Activated T-cell treated with anti-CD3 and anti-CD28 coated beads, Interleukin-2, amount 50 U/mL, for 72 hours (primary cell): ENCODE results near the gene BBS1. TPM values are rescaled to one million over a fixed set of nuclear protein-coding genes. Genes with fewer than 3 reads are reported as not detected.
A peak's percentile ranks its signal among the peaks of the same experiment; 100 is the strongest.

ENCODE experiments used
- ATAC-seq, 2 donors: fragments of 150-1000 bp; cut with Tn5 transposase; replicated peaks in 1 of 2; 2 replicates each; pipeline ENCODE4 v1.10.0; 2021; ENCODE audit warnings: moderate library complexity in 2 of 2, mild to moderate bottlenecking in 1 of 2
- DNase-seq, 2 donors: peaks; one replicate each; pipeline ENCODE4 v3.0.0; 2021 to 2022; ENCODE audit warnings: mixed read lengths in 1 of 2
- H3K27ac Mint-ChIP-seq: one replicate; pipeline ENCODE4 v1.8.0; 2022; ENCODE audit warnings: mild to moderate bottlenecking, moderate library complexity, mixed read lengths
- H3K27me3 Mint-ChIP-seq: one replicate; pipeline ENCODE4 v1.8.0; 2022; ENCODE audit warnings: low read depth, mixed read lengths
- H3K36me3 Mint-ChIP-seq, 2 donors: one replicate each; pipeline ENCODE4 v1.8.0; 2022; ENCODE audit warnings: mixed read lengths in 2 of 2, mild to moderate bottlenecking in 1 of 2; ENCODE audit not compliant: insufficient read depth in 2 of 2
- H3K4me1 Mint-ChIP-seq: one replicate; pipeline ENCODE4 v1.8.0; 2022; ENCODE audit warnings: low read depth, mixed read lengths
- H3K4me3 Mint-ChIP-seq, 2 donors: one replicate each; pipeline ENCODE4 v1.8.0; 2022; ENCODE audit warnings: mild to moderate bottlenecking in 2 of 2, mixed read lengths in 2 of 2, moderate library complexity in 2 of 2
- H3K9me3 Mint-ChIP-seq, 2 donors: one replicate each; pipeline ENCODE4 v1.8.0; 2022; ENCODE audit warnings: mixed read lengths in 2 of 2
- total RNA-seq, 2 donors: library from RNA; stranded (reverse); gene quantifications; one replicate each; pipeline ENCODE4 v1.2.3, GENCODE V29; 2022

BBS1 gene
- total RNA-seq, 2 donors from 2014 or later, result 18.1 to 18.8 TPM

DNA sequence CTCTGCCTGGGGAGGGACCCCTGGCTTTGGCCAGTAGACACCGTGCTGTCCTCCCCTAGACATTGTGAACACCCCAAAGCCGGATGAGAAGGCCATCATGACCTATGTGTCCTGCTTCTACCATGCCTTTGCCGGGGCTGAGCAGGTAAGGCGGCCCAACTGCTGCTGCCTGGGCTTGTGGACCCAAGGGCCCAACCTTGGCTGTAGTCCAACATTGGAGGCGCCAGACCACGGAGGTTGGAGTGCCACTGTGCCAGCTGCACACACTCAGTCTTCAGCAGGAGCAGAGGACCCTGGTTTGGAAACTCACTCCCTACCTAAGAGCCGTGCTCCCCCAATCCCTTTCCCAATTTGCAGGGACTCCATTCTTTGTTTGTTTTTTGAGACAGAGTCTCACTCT lies 45.7 kb downstream of the BBS1 start:
- DNase-seq (no peak), ATAC-seq (no peak)
- peaks cover 13% of the 10 kb centered on the region for H3K27me3 Mint-ChIP-seq
- H3K4me3 Mint-ChIP-seq, result no peak overlapping the region
- no peaks in the 10 kb centered on the region for H3K36me3 Mint-ChIP-seq
- H3K9me3 Mint-ChIP-seq, result no peaks in the 10 kb centered on the region
- H3K27ac Mint-ChIP-seq, result no peak overlapping the region
- peaks cover 6% of the 10 kb centered on the region for H3K4me1 Mint-ChIP-seq

DNA sequence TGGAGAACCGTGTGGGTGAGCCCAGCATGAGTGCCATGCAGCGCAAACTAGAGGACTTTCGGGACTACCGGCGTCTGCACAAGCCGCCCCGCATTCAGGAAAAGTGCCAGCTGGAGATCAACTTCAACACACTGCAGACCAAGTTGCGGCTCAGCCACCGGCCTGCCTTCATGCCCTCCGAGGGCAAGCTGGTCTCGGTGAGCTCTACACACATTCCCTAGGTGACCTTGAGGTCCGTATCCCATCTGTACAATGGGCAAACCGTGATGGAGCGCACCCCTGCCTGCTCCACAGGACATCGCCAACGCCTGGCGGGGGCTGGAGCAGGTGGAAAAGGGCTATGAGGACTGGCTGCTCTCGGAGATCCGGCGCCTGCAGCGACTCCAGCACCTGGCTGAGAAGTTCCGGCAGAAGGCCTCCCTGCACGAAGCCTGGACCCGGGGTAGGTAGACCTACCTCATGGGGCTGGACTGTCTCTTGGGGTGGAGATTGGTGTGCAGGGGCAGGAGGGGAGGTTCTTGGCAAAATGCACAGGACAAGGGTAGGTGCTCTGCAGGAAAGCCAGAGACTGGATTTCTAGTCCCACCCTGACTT lies 47.4 kb downstream of the BBS1 start:
- H3K4me3 Mint-ChIP-seq, result no peak overlapping the region
- peaks cover 13% of the 10 kb centered on the region for H3K27me3 Mint-ChIP-seq
- peaks cover 6% of the 10 kb centered on the region for H3K4me1 Mint-ChIP-seq
- H3K9me3 Mint-ChIP-seq, result no peaks in the 10 kb centered on the region
- H3K27ac Mint-ChIP-seq, result no peak overlapping the region
- no peaks in the 10 kb centered on the region for H3K36me3 Mint-ChIP-seq
- no peak for ATAC-seq
- no peak for DNase-seq

DNA sequence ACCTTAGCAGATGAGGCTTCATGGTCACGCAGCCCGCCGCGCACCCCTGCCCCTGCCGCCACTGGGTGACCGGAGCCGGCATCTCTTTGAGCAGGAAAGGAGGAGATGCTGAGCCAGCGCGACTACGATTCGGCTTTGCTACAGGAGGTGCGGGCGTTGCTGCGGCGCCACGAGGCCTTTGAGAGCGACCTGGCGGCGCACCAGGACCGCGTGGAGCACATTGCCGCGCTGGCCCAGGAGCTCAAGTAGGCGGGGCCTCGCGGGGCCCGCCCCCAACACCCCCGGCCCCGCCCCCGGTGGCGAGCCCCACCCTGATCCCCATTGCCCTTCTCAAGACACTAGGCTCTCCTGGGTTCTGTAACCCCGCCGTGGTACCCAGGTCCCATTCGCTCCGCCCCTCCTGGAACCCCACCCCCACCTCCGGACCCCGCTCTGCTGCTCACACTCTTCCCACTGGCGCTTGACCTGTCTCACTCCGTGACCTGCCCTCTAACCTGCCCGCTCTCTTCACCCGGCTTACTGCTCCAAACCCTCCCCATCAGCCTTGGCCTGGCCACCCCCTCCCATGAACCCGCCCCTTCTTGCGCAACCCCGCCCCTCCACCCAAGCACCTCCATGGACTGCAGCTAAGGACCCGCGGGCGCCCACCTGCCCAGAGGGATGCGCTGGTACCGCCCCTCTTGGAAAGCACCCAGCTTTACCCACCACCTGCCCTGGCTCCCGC lies 48.9 kb downstream of the BBS1 start:
- Mint-ChIP-seq H3K4me3 (peak overlapping the region in 1 of 2 donors; percentile 40), H3K36me3 (no peaks in the 10 kb centered on the region), H3K27me3 (peaks cover 13% of the 10 kb centered on the region), H3K4me1 (peaks cover 6% of the 10 kb centered on the region), H3K9me3 (no peaks in the 10 kb centered on the region), H3K27ac (no peak overlapping the region)
- DNase-seq (peak in 1 of 2 donors; percentile 12), ATAC-seq (peak; percentile 55)

DNA sequence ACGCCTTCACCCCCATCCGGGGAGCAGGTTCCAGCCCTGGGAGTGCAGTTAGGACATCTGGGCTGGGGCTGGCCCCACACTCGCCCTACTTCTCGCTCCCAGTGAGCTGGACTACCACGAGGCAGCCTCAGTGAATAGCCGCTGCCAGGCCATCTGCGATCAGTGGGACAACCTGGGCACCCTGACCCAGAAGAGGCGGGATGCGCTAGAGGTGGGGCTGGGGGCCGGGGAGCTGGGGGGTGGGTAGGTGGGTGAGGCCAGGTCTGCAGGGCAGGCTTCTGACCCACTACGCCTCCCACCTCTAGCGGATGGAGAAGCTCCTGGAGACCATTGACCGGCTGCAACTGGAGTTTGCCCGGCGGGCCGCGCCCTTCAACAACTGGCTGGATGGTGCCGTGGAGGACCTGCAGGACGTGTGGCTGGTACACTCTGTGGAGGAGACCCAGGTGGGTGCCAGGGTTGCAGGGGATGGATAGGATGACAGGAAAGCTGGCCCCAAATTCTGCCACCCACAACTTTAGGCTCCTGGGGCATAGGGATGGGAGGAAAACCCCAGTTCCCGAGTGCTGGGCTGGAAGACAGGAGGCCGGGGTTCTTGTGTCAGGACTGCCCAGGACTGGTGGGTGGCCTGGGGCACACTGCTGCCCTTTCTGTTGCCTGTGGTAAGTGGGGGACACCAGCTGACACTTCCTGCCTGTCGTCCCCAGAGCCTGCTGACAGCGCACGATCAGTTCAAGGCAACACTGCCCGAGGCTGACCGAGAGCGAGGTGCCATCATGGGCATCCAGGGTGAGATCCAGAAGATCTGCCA lies 49.6 kb downstream of the BBS1 start:
- no peaks in the 10 kb centered on the region for H3K9me3 Mint-ChIP-seq
- H3K36me3 Mint-ChIP-seq, result no peaks in the 10 kb centered on the region
- H3K4me1 Mint-ChIP-seq, result peaks cover 6% of the 10 kb centered on the region
- H3K27ac Mint-ChIP-seq, result no peak overlapping the region
- DNase-seq (no peak), ATAC-seq (no peak)
- no peak overlapping the region for H3K4me3 Mint-ChIP-seq
- peaks cover 13% of the 10 kb centered on the region for H3K27me3 Mint-ChIP-seq

DNA sequence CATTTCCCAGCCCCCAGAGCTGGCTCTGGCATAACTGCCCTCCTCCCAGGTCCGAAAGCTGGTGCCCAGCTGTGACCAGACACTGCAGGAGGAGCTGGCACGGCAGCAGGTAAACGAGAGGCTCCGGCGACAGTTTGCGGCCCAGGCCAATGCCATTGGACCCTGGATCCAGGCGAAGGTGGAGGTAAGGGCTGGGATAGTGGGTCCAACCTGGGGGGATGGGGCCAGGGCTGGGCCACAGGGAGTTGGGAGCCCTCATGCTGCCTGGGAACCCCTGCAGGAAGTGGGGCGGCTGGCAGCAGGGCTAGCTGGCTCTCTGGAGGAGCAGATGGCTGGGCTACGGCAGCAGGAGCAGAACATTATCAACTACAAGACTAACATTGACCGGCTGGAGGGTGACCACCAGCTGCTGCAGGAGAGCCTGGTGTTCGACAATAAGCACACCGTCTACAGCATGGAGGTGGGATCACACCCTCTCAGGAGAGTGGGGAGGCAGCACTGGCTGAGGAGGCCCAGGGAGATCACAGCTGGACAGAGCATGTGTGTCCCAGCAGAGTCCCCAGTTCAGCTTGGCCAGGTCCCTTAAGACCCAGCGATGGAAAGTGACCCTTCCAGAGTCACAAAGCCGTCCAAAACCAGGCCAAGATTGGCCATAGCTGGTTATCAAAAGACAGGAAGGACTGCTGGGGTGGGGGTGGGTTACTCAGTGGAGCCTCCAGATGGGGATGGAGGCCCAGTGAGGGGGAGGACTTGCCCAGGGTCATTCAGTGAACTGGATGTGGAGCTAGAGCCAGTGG lies 50.9 kb downstream of the BBS1 start:
- Mint-ChIP-seq H3K27me3 (peaks cover 17% of the 10 kb centered on the region), H3K9me3 (no peaks in the 10 kb centered on the region), H3K36me3 (peaks cover 0 to 1% of the 10 kb centered on the region in 2 donors), H3K27ac (no peak overlapping the region), H3K4me1 (peaks cover 6% of the 10 kb centered on the region), H3K4me3 (no peak overlapping the region)
- ATAC-seq, result no peak
- no peak for DNase-seq

DNA sequence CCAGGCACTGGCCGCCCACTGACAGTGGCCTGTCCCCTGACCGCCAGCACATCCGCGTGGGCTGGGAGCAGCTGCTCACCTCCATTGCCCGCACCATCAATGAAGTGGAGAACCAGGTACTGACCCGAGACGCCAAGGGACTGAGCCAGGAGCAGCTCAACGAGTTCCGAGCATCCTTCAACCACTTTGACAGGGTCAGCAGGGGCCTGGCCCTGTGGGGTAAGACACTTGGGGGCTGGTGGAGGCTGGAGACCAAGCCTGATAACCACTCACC lies 51.5 kb downstream of the BBS1 start:
- Mint-ChIP-seq H3K4me1 (peaks cover 6% of the 10 kb centered on the region), H3K4me3 (no peak overlapping the region), H3K27me3 (peaks cover 17% of the 10 kb centered on the region), H3K27ac (no peak overlapping the region), H3K9me3 (no peaks in the 10 kb centered on the region), H3K36me3 (peaks cover 0 to 1% of the 10 kb centered on the region in 2 donors)
- no peak for DNase-seq
- no peak for ATAC-seq

DNA sequence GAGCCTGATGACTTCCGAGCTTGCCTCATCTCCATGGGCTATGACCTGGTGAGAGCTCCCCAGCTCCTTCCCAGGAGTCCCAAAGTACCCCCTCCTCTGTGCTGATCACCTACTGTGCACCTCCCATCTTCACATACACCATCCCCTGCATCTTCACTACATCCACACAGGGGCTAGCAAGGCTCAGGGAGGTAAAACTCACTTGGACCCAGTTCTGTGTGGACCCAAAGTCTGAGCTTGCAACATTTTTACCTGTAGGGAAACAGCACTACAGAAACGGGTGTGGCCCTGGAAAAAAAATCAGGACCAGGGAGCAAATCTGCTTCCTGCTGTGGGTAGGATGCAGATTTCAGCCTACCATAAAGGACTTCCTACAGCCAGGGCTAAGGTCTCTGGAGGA lies 51.8 kb downstream of the BBS1 start:
- ATAC-seq (no peak), DNase-seq (no peak)
- Mint-ChIP-seq H3K9me3 (no peaks in the 10 kb centered on the region), H3K4me1 (peaks cover 6% of the 10 kb centered on the region), H3K27me3 (peaks cover 16% of the 10 kb centered on the region), H3K4me3 (no peak overlapping the region), H3K36me3 (peaks cover 0 to 1% of the 10 kb centered on the region in 2 donors), H3K27ac (no peak overlapping the region)

DNA sequence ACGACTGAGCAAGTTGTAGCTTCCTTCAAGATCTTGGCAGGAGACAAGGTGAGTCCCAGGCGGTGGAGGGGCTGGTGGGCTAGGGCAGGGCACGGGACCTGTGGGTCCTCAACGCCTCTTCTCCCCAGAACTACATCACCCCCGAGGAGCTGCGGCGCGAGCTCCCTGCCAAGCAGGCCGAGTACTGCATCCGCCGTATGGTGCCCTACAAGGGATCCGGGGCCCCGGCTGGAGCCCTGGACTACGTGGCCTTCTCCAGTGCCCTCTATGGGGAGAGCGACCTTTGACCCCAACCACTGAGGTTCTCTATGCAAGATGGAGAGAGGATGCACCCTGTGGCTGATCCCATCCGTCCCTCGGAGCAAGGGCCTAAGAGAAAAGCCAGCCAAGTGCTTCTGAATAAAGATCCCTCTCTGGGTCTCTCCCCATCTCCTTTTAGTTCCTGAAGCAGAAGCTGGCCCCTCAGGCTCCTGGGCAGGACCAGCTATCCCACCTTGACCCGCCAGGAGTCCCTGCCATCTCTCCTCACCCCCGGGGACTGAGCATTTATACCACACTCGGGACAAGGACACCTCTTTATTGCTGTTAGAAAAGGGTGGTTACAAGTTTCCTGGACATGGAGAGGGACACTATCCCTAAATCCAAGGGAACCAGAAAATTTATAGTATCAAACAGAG lies 52.6 kb downstream of the BBS1 start:
- no peak for ATAC-seq
- no peaks in the 10 kb centered on the region for H3K9me3 Mint-ChIP-seq
- H3K27me3 Mint-ChIP-seq, result peaks cover 11% of the 10 kb centered on the region
- DNase-seq, result no peak
- H3K36me3 Mint-ChIP-seq, result peaks cover 0 to 1% of the 10 kb centered on the region in 2 donors
- no peak overlapping the region for H3K27ac Mint-ChIP-seq
- H3K4me3 Mint-ChIP-seq, result no peak overlapping the region
- H3K4me1 Mint-ChIP-seq, result peaks cover 6% of the 10 kb centered on the region

DNA sequence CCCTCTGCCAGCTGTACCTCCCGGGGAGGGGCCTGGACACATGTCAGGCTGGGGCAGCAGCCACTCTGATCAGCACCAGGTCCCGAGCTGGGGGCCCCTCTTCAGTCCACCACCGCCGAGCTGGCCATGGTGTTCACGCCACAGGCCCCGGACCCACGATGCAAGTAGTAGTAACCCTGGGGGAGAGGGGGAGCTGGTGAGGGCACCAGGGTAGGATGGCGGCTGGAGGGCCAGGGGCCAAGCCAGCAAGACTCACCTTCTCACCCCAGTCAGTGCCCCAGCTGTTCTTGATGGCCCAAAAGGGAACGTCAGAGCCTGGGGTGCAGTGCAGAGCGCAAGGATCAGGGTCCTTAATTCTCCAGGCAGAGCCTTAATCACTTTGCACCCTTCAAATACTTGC lies 53.4 kb downstream of the BBS1 start:
- Mint-ChIP-seq H3K27me3 (peaks cover 5% of the 10 kb centered on the region), H3K27ac (no peak overlapping the region), H3K4me1 (peaks cover 8% of the 10 kb centered on the region), H3K36me3 (peaks cover 0 to 1% of the 10 kb centered on the region in 2 donors), H3K9me3 (no peaks in the 10 kb centered on the region), H3K4me3 (no peak overlapping the region)
- DNase-seq (no peak), ATAC-seq (no peak)

DNA sequence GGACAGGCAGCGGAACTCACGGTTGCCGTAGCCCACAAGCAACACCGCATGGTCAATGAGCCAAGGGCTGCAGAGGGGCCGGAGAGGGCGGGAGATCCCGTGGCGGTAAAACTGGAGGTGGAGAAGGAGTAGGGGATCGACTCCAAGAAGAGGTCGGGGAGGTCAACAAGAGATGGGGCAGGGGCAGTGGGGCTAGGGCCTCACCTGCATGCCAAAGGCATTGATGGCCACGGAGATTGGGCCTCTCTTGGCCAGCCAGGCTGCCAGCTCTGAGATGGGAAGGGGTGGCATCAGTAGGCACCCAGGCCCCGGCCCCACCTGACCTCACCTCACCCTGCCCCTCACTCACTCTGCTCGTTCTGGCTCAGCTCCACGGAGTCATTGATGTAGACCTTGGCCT lies 54.1 kb downstream of the BBS1 start:
- Mint-ChIP-seq H3K27me3 (peaks cover 4% of the 10 kb centered on the region), H3K4me3 (no peak overlapping the region), H3K36me3 (peaks cover 0 to 1% of the 10 kb centered on the region in 2 donors), H3K27ac (no peak overlapping the region), H3K4me1 (peaks cover 5% of the 10 kb centered on the region), H3K9me3 (no peaks in the 10 kb centered on the region)
- no peak for DNase-seq
- no peak for ATAC-seq

DNA sequence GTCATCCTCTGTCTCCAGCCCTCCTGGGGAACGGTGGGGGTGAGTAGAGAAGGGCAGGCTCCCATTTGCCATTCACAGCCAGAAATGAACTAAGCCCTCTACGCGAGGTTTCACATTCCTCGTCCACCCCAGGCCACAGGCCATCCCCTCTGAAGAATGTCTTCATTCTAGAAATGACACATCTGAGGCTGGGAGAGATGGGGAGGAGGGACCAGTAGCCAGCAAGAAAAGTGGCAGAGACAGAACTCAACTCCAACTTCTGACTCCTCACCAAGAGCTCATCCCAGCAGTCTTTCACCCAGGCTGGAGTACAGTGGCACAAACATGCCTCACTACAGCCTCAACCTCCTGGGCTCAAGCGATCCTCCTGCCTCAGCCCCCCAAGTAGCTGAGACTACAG lies 54.5 kb downstream of the BBS1 start:
- Mint-ChIP-seq H3K36me3 (peaks cover 0 to 1% of the 10 kb centered on the region in 2 donors), H3K4me3 (no peak overlapping the region), H3K9me3 (no peaks in the 10 kb centered on the region), H3K27me3 (peaks cover 4% of the 10 kb centered on the region), H3K4me1 (peaks cover 5% of the 10 kb centered on the region), H3K27ac (no peak overlapping the region)
- DNase-seq, result no peak
- ATAC-seq, result no peak

DNA sequence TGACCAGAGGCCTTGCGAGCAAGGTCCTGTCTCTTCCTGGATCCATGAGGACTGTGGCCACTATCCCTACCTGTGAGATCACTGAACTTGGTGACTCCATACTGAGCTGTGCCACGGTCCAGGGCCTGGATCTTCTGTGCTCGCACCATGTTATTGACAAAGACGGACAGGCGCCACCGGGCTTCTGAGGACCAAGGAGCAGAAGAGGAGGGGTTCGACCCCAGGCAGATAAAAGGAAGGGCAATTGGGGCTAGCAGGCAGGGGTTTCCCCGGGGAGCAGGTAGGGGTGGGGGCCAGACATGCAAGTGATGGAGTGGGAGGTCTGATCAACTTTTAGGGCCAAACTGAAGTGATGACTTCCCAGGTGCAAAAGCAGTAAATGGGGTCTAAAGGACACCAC lies 55.8 kb downstream of the BBS1 start:
- peaks cover 0 to 1% of the 10 kb centered on the region in 2 donors for H3K36me3 Mint-ChIP-seq
- H3K4me1 Mint-ChIP-seq, result peaks cover 5% of the 10 kb centered on the region
- H3K27ac Mint-ChIP-seq, result no peak overlapping the region
- H3K27me3 Mint-ChIP-seq, result peaks cover 4% of the 10 kb centered on the region
- no peak overlapping the region for H3K4me3 Mint-ChIP-seq
- DNase-seq (no peak), ATAC-seq (no peak)
- no peaks in the 10 kb centered on the region for H3K9me3 Mint-ChIP-seq
